Fibroblast of the aortic adventitia (primary cell): ENCODE measurements around the gene CYP3A5. TPM values are rescaled to one million over a fixed set of nuclear protein-coding genes. Genes with fewer than 3 reads are reported as not detected.

Experiments
- DNase-seq: peaks from one replicate; pipeline ENCODE4 v3.0.0-alpha.2; 2010; ENCODE audit warnings: low read depth
- H3K4me3 ChIP-seq: 2 replicates; pipeline ENCODE4 v1.5.1; 2011; ENCODE audit warnings: low read depth, mild to moderate bottlenecking, control low read depth, low read length, moderate library complexity
- CTCF ChIP-seq: IDR thresholded peaks from 2 replicates; pipeline ENCODE4 v1.5.1; 2011; ENCODE audit warnings: mild to moderate bottlenecking, low read length, control low read depth, inconsistent platforms; ENCODE audit not compliant: insufficient read depth
- small RNA-seq: library from RNA; depleted of rRNA; stranded (forward); fragments of <200 nt; gene quantifications from one replicate; pipeline ENCODE3, GENCODE V24; 2012
- total RNA-seq: library from RNA; depleted of rRNA; stranded (reverse); fragments of >200 nt; gene quantifications from 2 replicates; pipeline ENCODE4 v1.2.3, GENCODE V29; 2012; ENCODE audit warnings: low replicate concordance

The CYP3A5 gene
- total RNA-seq, 1 donor: 1.1 TPM

- no peak for TF ChIP-seq CTCF
- DNase-seq: no peak
- H3K4me3 ChIP-seq: no peak overlapping the region
These were observed 72.2 kb downstream of the CYP3A5 start for GRCh38 chr7:99607548-99607947.

GRCh38 chr7:99606531-99606930, 73.3 kb downstream of the CYP3A5 start:
- no peak for TF ChIP-seq CTCF
- DNase-seq: no peak
- no peak overlapping the region for H3K4me3 ChIP-seq

- TF ChIP-seq CTCF: no peak
- no peak for DNase-seq
- no peak overlapping the region for H3K4me3 ChIP-seq
These were observed 74.3 kb downstream of the CYP3A5 start for GRCh38 chr7:99605527-99605926.

DNA sequence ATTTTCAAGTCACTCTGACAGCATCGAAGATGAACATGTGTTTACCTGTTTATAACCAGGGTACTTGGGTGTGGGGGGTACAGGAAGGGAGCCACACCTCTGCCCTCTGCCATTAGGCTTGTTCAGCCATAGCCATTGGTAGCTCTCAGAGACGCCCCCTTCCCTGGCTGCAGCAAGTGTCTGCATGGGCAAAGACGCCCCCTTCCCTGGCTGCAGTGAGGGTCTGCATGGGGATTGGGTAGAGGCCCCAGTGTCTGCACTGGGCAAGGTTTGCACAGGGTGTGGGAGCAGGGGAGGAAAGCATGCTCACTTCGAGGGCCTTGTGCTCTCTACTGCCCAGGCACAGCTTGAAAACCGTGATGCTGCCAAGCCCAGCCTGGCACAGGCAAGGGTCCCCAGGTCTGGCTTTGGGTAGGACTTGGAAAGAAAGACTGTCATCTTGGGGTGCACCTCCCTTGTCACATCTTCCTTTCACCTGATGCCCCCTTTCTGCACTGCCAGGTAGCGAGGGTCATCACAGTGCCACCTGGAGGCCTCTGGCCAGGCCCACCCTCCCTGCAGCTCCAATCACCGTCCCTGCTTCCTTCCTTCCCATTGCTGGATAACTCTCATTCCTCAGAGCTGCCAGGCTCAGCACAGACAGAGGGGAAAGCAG, 78.0 kb downstream of the CYP3A5 start:
- H3K4me3 ChIP-seq: no peak overlapping the region
- DNase-seq: no peak
- TF ChIP-seq CTCF: no peak

DNA sequence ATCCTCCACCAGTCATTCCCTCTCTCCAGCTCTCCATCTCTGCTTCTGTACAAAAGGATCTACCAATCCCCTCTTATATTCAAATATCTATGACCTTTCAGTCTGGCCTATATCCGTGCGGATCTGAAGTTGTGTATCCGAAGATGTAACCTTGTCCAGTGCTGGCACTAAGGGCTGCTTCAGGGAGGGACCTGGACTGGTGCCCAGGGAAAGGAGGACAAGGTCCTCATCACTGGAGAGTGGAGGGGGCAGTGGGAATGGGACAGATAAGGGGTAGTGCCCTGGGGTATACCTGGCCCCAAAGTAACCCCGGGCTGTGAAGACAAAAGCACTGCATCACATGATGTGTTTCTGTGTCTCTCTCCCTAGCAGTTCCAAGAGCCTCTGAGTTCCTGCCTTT, 80.0 kb downstream of the CYP3A5 start:
- no peak for DNase-seq
- H3K4me3 ChIP-seq: no peak overlapping the region
- no peak for TF ChIP-seq CTCF

Small RNAs within 50 kb of the gene (small RNA-seq; reads per million reads assigned to genes)
- gene CYP3A51P: not detected
- gene CYP3A7-CYP3A51P: not detected

Other genes with a start within 250 kb of the CYP3A5 start
- gene PTCD1, start 241.2 kb downstream of the CYP3A5 start, total RNA-seq: 1.3 and 4.4 TPM in 2 replicates
- 13.1 and 23.3 TPM in 2 replicates for gene CPSF4, start 241.1 kb downstream of the CYP3A5 start, total RNA-seq
- gene ATP5MF, start 213.8 kb downstream of the CYP3A5 start, total RNA-seq: 42.5 and 820 TPM in 2 replicates
- gene ZNF789, start 207.1 kb downstream of the CYP3A5 start, total RNA-seq: 3.9 and 6.9 TPM in 2 replicates
- gene ZNF394, start 179.7 kb downstream of the CYP3A5 start, total RNA-seq: 23.4 and 31.2 TPM in 2 replicates
- 9.1 and 11.8 TPM in 2 replicates for gene ZKSCAN5, start 175.3 kb downstream of the CYP3A5 start, total RNA-seq
- gene FAM200A, start 127.9 kb downstream of the CYP3A5 start, total RNA-seq: 5.9 and 8.9 TPM in 2 replicates
- gene ZNF655, start 121.4 kb downstream of the CYP3A5 start, total RNA-seq: 54.2 and 76.0 TPM in 2 replicates
- 0.54 TPM in 1 of 2 replicates, not detected in the other for gene TMEM225B, start 81.7 kb downstream of the CYP3A5 start, total RNA-seq
- gene ZSCAN25, start 63.0 kb downstream of the CYP3A5 start, total RNA-seq: 8.1 and 22.0 TPM in 2 replicates
- 0.74 TPM in 1 of 2 replicates, not detected in the other for gene CYP3A7, start 55.2 kb upstream of the CYP3A5 start, total RNA-seq
- not detected in 2 replicates for gene CYP3A4, start 104.2 kb upstream of the CYP3A5 start, total RNA-seq
- not detected in 2 replicates for gene CYP3A43, start 148.0 kb upstream of the CYP3A5 start, total RNA-seq
- 0.63 and 0.65 TPM in 2 replicates for gene OR2AE1, start 197.0 kb upstream of the CYP3A5 start, total RNA-seq
- 26.3 and 34.8 TPM in 2 replicates for gene TRIM4, start 239.5 kb upstream of the CYP3A5 start, total RNA-seq
- not detected in 2 replicates for gene GJC3, start 249.6 kb upstream of the CYP3A5 start, total RNA-seq